ENCODE results near the gene VCL. TPM values are rescaled to one million over a fixed set of nuclear protein-coding genes. Genes with fewer than 3 reads are reported as not detected.
A peak's percentile ranks its signal among the peaks of the same experiment; 100 is the strongest.
"Not testable (repeated sequence)": the region's sequence is repeated elsewhere in the genome, so short reads cannot be mapped to it uniquely, and the experiment has no call there.

The VCL gene
- total RNA-seq, 2 donors from 2014 or later, result 346 to 348 TPM

- no peaks in the 10 kb centered on the region for H3K9me3 ChIP-seq
- no peak for DNase-seq (ENCODE audit: low spot score)
- no peak for ATAC-seq (ENCODE audit: insufficient number of reproducible peaks, low FRiP score, low read depth)
- peaks cover 1% of the 10 kb centered on the region for H3K36me3 ChIP-seq
- TF ChIP-seq CTCF (IDR thresholded peaks at IDR 0.05), result no peak
- H3K4me3 ChIP-seq, result no peak overlapping the region
- no peak overlapping the region for H3K27ac ChIP-seq
- no peaks in the 10 kb centered on the region for H3K27me3 ChIP-seq (replicated peaks; ENCODE audit: insufficient read depth)
- peaks cover 49 to 95% of the 10 kb centered on the region in 2 donors for H3K4me1 ChIP-seq (ENCODE audit: control insufficient read depth in 1 of 2, low read depth in 2 of 2)
Measured at GRCh38 chr10:74027702-74028101, 29.8 kb downstream of the VCL start.

- no peak for DNase-seq (ENCODE audit: low spot score)
- ATAC-seq (ENCODE audit: insufficient number of reproducible peaks, low FRiP score, low read depth), result no peak
- Histone ChIP-seq H3K4me3 (no peak overlapping the region), H3K27ac (peak overlapping the region in 1 of 2 donors; percentile 39), H3K9me3 (no peaks in the 10 kb centered on the region), H3K36me3 (no peaks in the 10 kb centered on the region), H3K4me1 (ENCODE audit: control insufficient read depth in 1 of 2, low read depth in 2 of 2) (peaks cover 41 to 87% of the 10 kb centered on the region in 2 donors), H3K27me3 (replicated peaks; ENCODE audit: insufficient read depth) (no peaks in the 10 kb centered on the region)
- no peak for TF ChIP-seq CTCF (IDR thresholded peaks at IDR 0.05)
Measured at GRCh38 chr10:74029943-74030342, 32.0 kb downstream of the VCL start.

- ATAC-seq (ENCODE audit: insufficient number of reproducible peaks, low FRiP score, low read depth); H3K27ac ChIP-seq; DNase-seq (ENCODE audit: low spot score); H3K9me3 ChIP-seq; H3K36me3 ChIP-seq; H3K4me3 ChIP-seq; H3K27me3 ChIP-seq (replicated peaks; ENCODE audit: insufficient read depth): not testable (repeated sequence)
- H3K4me1 ChIP-seq (ENCODE audit: control insufficient read depth in 1 of 2, low read depth in 2 of 2), result peaks cover 38 to 83% of the 10 kb centered on the region in 2 donors
Measured at GRCh38 chr10:74032208-74032607, 34.3 kb downstream of the VCL start.

- Histone ChIP-seq H3K9me3 (no peaks in the 10 kb centered on the region), H3K4me3 (no peak overlapping the region), H3K27me3 (replicated peaks; ENCODE audit: insufficient read depth) (no peaks in the 10 kb centered on the region), H3K36me3 (no peaks in the 10 kb centered on the region), H3K27ac (peak overlapping the region in 1 of 2 donors; percentile 8), H3K4me1 (ENCODE audit: control insufficient read depth in 1 of 2, low read depth in 2 of 2) (peaks cover 35 to 82% of the 10 kb centered on the region in 2 donors)
- TF ChIP-seq CTCF (IDR thresholded peaks at IDR 0.05), result no peak
- no peak for ATAC-seq (ENCODE audit: insufficient number of reproducible peaks, low FRiP score, low read depth)
- DNase-seq (ENCODE audit: low spot score), result no peak
Measured at GRCh38 chr10:74032900-74033655, 35.2 kb downstream of the VCL start.

GRCh38 chr10:74033702-74034101 lies 35.8 kb downstream of the VCL start:
- no peak for TF ChIP-seq CTCF (IDR thresholded peaks at IDR 0.05)
- ATAC-seq (ENCODE audit: insufficient number of reproducible peaks, low FRiP score, low read depth) (no peak), DNase-seq (ENCODE audit: low spot score) (no peak)
- Histone ChIP-seq H3K27ac (peak overlapping the region in 1 of 2 donors; percentile 42), H3K27me3 (replicated peaks; ENCODE audit: insufficient read depth) (no peaks in the 10 kb centered on the region), H3K36me3 (no peaks in the 10 kb centered on the region), H3K4me3 (no peak overlapping the region), H3K9me3 (no peaks in the 10 kb centered on the region), H3K4me1 (ENCODE audit: control insufficient read depth in 1 of 2, low read depth in 2 of 2) (peaks cover 40 to 82% of the 10 kb centered on the region in 2 donors)
